SK-N-MC (cell line): Measurements from ENCODE around the gene UBE2L6.

Source experiments
- DNase-seq: peaks from one replicate; pipeline ENCODE4 v3.0.0-alpha.2; 2011; ENCODE audit warnings: low read depth, low spot score
- H3K27ac ChIP-seq: fragments of 200-600 bp; sonication (generic); 2 replicates; pipeline ENCODE4 v1.5.1; 2016; ENCODE audit warnings: mixed run types
- H3K36me3 ChIP-seq: fragments of 200-600 bp; sonication (generic); 2 replicates; pipeline ENCODE4 v1.6.1; 2017; ENCODE audit warnings: antibody characterized with exemption, low read length, mixed read lengths; ENCODE audit not compliant: insufficient read depth
- H3K4me3 ChIP-seq: fragments of 200-600 bp; sonication (generic); 2 replicates; pipeline ENCODE4 v1.5.1; 2016
- H3K9ac ChIP-seq: fragments of 200-600 bp; sonication (generic); 2 replicates; pipeline ENCODE4 v1.8.0; 2017; ENCODE audit warnings: mixed run types, mixed read lengths; ENCODE audit not compliant: insufficient read length
- H3K9me3 ChIP-seq: fragments of 200-600 bp; sonication (generic); 2 replicates; pipeline ENCODE4 v1.6.1; 2017; ENCODE audit warnings: low read depth, mild to moderate bottlenecking, antibody characterized with exemption, low read length, moderate library complexity, mixed read lengths
- EZH2 ChIP-seq: fragments of 200-600 bp; sonication (generic); IDR thresholded peaks from one replicate; pipeline ENCODE4 v1.6.1; 2017; ENCODE audit warnings: antibody characterized with exemption
- FOXP2 ChIP-seq: optimal IDR thresholded peaks from 2 replicates; pipeline ENCODE3; 2011; ENCODE audit warnings: mild to moderate bottlenecking, moderate library complexity; ENCODE audit not compliant: insufficient read depth; ENCODE audit errors: extremely low read length, control extremely low read depth
- POLR2AphosphoS5 ChIP-seq: IDR thresholded peaks from 2 replicates; pipeline ENCODE4 v1.6.1; 2012; ENCODE audit warnings: mild to moderate bottlenecking, low read depth, low read length, borderline replicate concordance

Gene UBE2L6

DNA sequence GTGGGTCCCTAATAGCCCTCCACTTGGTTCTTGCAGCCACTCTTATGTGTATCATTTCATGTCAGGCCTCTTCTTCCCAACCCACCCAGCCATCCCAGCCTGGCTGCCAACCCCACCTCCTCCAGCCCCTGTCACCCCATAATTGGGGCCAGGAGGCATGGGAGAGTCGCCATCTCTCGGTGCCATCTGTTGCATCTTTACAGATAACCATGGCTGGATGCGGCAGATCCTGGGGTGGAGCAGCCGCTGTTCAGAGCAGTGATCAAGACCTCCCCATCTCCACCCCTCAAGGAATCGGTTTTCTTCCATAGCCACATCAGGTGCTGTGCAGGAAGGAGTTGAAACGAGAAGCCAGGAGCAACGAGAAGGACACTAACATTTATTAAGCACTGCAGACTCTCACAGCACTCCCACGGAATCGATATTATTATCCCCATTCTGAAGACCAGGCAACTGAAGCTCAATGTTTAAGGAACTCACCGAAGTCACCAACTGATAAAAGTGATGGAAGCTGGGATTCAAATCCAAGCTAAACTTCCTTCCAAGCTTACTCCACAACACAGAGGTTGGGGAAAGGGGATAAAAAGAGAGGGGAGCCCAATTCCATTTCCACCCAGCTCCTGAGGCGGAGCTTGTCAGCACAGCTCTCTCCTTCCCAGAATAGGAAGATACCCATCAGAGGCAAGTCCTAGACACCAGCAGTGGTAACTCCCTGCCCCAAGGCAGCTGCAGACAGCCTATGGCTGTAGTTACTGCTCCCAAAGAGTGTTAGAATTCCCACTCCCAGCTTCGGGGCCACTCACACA, 54.6 kb downstream of the UBE2L6 start:
- DNase-seq, result no peak
- Histone ChIP-seq H3K27ac (peak overlapping the region; percentile 71), H3K4me3 (peak overlapping the region; percentile 92), H3K9ac (no peak overlapping the region), H3K9me3 (no peaks in the 10 kb centered on the region), H3K36me3 (no peaks in the 10 kb centered on the region)
- TF ChIP-seq FOXP2 (no peak), POLR2AphosphoS5 (no peak), EZH2 (no peak)

DNA sequence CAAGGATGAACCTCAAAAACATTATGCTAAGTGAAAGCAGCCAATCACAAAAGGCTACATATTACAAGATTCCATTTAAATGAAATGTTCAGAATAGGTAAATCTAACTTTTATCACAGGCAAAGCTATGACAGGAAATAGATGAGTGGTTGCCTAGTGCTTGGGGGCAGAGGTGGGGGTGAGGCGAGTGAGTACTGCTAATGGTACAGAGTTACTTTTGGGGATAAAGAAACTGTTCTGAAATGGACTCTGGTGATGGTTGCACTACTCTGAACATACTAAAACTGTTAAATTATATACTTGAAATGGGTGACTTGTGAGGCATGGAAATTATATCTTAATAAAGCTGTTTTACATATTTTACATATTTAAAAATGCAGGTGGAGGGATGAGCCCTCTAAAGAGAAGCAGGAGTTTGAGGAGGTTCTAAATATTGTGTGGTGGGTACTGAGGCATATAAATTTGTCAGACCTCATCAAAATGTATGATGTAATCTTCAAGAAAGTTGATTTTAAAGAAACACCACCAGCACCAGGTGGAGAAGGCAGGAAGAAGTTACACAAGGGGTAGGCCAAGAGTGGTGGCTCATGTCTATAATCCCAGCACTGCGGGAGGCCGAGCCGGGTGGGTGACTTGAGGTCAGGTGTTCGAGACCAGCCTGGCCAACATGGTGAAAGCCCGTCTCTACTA, 55.6 kb downstream of the UBE2L6 start:
- no peak overlapping the region for H3K4me3 ChIP-seq
- no peaks in the 10 kb centered on the region for H3K9me3 ChIP-seq
- no peaks in the 10 kb centered on the region for H3K36me3 ChIP-seq
- H3K27ac ChIP-seq, result peak overlapping the region; percentile 78
- DNase-seq, result no peak
- no peak overlapping the region for H3K9ac ChIP-seq
- no peak for TF ChIP-seq FOXP2

DNA sequence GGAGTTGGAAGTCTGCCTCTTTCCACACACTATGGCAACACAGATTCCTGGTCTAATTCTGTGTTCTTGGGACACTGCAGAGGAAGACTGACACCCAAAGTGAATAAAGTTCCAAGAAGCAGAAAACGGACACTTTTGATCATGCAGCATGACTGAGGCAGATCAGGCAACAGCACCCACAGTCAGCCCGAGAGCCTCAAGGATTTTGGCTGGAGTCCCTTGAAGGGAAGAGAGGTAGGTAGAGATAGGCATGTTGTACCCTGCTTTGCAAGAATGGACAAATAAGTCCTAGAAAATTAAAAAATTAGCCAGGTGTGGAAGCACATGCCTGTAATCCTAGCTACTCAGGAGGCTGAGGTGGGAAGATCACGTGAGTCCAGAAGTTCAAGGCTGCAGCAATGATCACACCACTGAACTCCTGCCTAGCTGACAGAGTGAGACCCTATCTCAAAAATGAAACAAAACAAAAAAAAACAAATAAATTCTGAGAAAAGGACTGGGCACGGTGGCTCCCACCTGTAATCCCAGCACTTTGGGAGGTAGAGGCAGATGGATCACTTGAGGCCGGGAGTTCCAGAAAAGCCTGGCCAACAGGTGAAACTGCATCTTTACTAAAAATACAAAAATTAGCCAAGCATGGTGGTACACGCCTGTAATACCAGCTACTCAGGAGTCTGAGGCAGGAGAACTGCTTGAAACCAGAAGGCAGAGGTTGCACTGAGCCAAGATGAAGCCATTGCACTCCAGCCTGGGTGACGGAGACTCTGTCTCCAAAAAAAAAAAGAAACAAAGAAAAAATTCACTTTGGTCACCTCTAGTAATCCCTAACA, 58.9 kb downstream of the UBE2L6 start:
- TF ChIP-seq FOXP2, result no peak
- TF ChIP-seq EZH2, result no peak
- TF ChIP-seq POLR2AphosphoS5, result no peak
- Histone ChIP-seq H3K9ac (no peak overlapping the region), H3K4me3 (no peak overlapping the region), H3K27ac (no peak overlapping the region), H3K36me3 (no peaks in the 10 kb centered on the region), H3K9me3 (no peaks in the 10 kb centered on the region)
- DNase-seq, result no peak

DNA sequence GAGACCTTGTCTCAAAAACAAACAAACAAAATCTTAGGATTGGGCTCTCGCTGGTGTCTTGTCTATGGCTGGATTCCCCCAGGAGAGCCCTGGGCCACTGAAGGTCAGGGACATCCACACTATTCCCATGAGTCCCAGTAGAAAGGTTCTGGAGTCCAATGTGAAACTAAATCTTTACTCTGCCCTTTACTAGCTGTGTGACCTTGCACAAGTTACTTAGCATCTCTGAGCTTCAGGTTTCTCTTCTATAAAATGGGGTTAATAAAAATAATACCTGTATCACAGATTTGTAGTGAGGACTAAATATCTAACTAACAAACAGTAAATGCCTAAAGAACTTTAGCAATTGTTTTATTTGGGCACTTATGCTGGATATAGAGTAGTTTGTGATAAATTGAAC, 61.0 kb downstream of the UBE2L6 start:
- TF ChIP-seq EZH2 (no peak), FOXP2 (no peak), POLR2AphosphoS5 (no peak)
- Histone ChIP-seq H3K9me3 (no peaks in the 10 kb centered on the region), H3K4me3 (no peak overlapping the region), H3K9ac (no peak overlapping the region), H3K27ac (no peak overlapping the region), H3K36me3 (no peaks in the 10 kb centered on the region; the same call in 1 of the 2 replicates)
- DNase-seq, result no peak

DNA sequence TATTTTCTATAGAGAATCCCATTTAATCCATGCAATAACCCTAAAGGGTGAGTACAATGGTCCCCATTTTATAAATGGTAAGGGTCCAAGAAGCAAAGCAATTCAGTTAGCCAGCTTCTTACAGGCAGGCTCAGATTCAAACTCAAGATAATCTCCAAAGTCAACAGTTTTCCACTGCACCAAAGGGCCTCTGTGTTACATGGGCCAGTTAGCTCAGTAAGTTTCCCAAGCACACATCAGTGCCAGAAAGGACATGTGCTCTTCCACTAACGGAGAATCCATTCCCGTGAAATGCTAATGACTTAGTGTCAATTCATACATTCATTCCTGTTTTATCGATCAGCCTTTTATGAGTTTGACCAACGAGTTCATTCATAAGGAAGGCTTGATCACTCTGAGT, 63.0 kb downstream of the UBE2L6 start:
- TF ChIP-seq EZH2, result no peak
- TF ChIP-seq POLR2AphosphoS5, result no peak
- TF ChIP-seq FOXP2, result no peak
- Histone ChIP-seq H3K27ac (no peak overlapping the region), H3K9me3 (no peaks in the 10 kb centered on the region), H3K36me3 (peaks cover 17% of the 10 kb centered on the region; the same call in 1 of the 2 replicates), H3K9ac (no peak overlapping the region), H3K4me3 (no peak overlapping the region)
- no peak for DNase-seq

DNA sequence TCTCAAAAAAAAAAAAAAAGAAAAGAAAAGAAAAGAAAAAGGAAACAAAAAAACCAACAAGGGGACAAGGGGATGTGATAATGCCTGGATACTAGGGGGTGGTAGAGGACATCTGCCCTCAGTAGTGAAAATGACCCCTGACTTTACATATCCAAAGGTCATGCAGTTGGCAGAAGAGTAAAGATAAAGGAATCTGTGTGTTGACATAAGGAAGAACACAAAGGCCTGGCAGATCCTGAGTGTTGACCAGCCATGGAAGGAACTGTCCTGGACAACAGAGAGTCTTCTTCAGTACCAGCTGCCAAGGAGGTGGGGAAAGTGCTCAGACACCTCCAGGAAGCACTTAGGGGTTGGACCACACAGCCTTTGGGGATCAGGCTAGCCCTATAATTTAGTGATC, 64.6 kb downstream of the UBE2L6 start:
- no peak for DNase-seq
- H3K4me3 ChIP-seq, result no peak overlapping the region
- no peak for TF ChIP-seq POLR2AphosphoS5
- no peak for TF ChIP-seq FOXP2
- H3K9me3 ChIP-seq, result no peaks in the 10 kb centered on the region
- H3K9ac ChIP-seq, result no peak overlapping the region
- H3K27ac ChIP-seq, result no peak overlapping the region
- peaks cover 17% of the 10 kb centered on the region; the same call in 1 of the 2 replicates for H3K36me3 ChIP-seq

DNA sequence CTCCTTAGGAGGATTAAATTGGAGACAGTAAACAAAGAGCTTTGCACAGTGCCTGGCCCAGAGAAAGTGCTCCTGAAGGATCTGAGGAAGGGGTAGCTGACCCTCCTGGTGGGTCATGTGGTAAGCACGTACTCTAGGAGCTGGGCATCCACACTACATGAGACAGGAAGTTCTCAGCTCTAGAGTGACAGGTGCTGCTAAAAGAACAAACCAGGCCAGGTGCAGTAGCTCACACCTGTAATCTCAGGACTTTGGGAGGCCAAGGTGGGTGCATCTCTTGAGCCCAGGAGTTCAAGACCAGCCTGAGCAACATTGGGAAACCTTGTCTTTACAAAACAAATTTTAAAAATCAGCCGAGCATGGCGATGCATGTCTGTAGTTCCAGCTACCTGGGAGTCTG, 65.1 kb downstream of the UBE2L6 start:
- no peak overlapping the region for H3K27ac ChIP-seq
- H3K4me3 ChIP-seq, result no peak overlapping the region
- no peak for TF ChIP-seq FOXP2
- no peak for TF ChIP-seq EZH2
- no peak for TF ChIP-seq POLR2AphosphoS5
- H3K9ac ChIP-seq, result no peak overlapping the region
- H3K9me3 ChIP-seq, result no peaks in the 10 kb centered on the region
- no peak for DNase-seq
- H3K36me3 ChIP-seq, result peaks cover 17% of the 10 kb centered on the region; the same call in 1 of the 2 replicates

DNA sequence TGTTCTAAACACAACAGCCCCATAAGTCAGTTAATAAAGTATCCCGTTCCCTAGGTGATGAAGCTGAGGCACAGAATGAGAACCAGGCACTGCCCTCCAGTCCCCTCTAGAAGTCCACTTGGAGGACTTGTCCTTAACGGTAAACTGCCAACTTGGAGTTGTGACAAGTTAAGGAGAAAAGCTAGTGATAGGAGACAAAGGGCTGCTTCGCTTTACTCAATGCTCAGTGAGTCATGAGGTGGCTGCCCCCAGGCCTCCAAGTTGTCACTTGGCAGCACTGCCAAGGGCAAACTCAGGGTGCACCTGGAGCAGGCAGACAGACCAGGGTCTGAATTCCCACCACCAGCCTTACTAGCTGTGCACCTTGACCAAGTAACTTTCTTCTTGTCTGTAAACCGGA, 65.5 kb downstream of the UBE2L6 start:
- DNase-seq, result no peak
- Histone ChIP-seq H3K36me3 (peaks cover 17% of the 10 kb centered on the region; the same call in 1 of the 2 replicates), H3K9me3 (no peaks in the 10 kb centered on the region), H3K9ac (no peak overlapping the region), H3K4me3 (no peak overlapping the region), H3K27ac (no peak overlapping the region)
- no peak for TF ChIP-seq POLR2AphosphoS5
- TF ChIP-seq FOXP2, result no peak
- no peak for TF ChIP-seq EZH2
